ENCODE measurements around the gene RNU4-1. TPM values are rescaled to one million over a fixed set of nuclear protein-coding genes. Genes with fewer than 3 reads are reported as not detected.
"Not testable (repeated sequence)": the region's sequence is repeated elsewhere in the genome, so short reads cannot be mapped to it uniquely, and the experiment has no call there.

Gene RNU4-1
- total RNA-seq = under 0.01 TPM

- DNase-seq = peak; percentile 94
Measured at GRCh38 chr12:120292661-120293531, at the start of gene RNU4-1. Gene RNU4-1, minus strand, starts transcription at chr12:120293237.

GRCh38 chr12:120342175-120343038, 49.4 kb upstream of the RNU4-1 start:
- DNase-seq = no peak

- DNase-seq = no peak
Measured at GRCh38 chr12:120339256-120339655, 46.2 kb upstream of the RNU4-1 start.

DNA sequence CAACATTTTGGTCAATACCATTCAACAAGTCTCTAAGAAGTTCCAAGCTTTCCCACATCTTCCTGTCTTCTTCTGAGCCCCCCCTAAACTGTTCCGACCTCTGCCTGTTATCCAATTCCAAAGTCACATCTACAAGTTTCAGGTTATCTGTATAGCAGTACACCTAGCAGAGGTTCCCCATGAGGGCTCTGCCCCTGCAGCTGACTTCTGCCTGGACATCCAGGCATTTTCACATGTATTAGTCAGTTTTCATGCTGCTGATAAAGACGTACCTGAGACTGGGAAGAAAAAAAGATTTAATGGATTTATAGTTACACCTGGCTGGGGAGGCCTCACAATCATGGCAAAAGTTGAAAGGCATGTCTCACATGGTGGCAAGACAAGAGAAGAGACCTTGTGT, 44.7 kb upstream of the RNU4-1 start:
- DNase-seq = no peak

DNA sequence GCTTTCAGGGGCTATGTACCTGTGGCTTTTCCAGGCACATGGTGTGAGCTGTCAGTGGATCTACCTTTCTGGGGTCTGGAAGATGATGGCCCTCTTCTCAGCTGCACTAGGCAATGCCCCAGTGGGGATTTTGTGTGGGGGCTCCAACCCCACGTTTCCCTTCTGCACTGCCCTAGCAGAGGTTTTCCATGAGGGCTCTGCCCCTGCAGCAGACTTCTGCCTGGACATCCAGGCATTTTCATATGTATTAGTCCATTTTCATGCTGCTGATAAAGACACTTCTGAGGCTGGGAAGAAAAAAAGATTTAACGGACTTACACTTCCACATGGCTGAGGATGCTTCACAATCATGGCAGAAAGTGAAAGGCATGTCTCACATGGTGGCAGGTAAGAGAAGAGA, 43.4 kb upstream of the RNU4-1 start:
- DNase-seq = not testable (repeated sequence)

DNA sequence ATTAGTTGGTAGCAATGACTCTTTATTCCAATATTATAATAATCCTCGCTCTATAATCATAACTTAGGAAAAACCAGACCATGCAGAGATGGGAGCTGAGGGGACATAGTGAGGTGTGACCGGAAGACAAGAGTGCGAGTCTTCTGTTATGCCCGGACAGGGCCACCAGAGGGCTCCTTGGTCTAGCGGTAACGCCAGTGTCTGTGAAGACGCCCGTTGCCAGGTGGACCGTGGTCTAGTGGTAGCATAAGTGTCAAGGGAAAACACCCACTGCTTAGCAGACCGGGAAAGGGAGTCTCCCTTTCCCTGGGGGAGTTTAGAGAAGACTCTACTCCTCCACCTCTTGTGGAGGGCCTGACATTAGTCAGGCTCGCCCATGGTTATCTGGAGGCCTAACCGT, 42.4 kb upstream of the RNU4-1 start:
- not testable (repeated sequence) for DNase-seq

- no peak for DNase-seq
Measured at GRCh38 chr12:120332523-120332922, 39.5 kb upstream of the RNU4-1 start.

DNA sequence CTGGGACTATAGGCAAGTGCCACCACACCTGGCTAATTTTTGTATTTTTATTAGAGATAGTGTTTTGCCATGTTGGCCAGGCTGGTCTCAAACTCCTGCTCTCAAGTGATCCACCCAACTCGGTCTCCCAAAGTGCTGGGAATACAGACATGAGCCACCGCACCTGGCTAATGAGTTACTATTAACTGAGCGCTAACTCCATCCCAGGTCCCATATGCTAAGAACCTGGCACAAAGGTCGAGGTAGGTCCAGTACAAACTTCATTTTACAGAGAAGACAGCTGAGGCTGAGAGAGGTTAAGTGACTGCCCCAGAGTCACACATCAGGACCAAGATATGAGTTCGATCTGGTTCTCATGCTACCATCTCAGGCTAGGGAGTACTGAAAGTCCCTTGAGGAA, 39.0 kb upstream of the RNU4-1 start:
- no peak for DNase-seq

- no peak for DNase-seq
Measured at GRCh38 chr12:120331390-120331789, 38.4 kb upstream of the RNU4-1 start.

DNA sequence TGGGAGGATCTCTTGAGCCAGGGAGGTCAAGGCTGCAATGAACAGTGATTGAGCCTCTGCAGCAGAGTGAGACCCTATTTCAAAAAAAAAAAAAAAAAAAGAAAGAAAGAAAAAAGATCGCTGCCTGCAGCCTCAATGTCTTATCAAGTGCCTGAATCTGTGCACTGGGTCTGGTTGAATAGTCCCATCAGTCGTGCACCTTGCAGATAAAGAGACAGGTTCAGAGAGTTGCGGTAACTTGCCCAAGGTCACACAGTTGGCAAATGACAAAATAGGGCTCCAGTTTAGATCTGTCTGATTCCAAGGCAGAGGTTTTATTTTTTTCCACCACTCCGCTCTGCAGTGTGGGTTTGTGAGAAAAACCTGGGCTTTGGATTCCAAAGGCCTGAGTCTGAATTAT, 35.2 kb upstream of the RNU4-1 start:
- DNase-seq = no peak

DNA sequence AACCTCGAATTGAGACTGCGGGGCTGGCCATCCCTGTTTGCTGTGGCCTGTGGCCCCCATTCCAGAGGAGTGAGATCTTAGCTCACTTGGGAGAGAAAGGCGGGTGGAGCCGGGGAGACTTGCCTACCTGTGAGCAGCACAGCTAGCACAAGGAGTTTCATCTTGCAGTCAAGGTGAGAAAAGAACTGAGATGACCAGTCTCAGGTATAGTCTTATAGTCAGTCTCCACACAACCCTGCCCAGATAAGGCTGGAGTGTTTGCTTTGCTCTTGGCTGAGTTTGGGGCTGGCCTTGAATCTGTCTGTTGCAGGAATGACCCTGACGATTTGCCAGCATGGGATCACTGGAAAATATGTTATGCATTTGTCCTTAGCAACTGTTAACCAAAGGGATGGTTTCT, 34.6 kb upstream of the RNU4-1 start, which contains the start of gene PLA2G1B:
Gene PLA2G1B (minus strand): TSS at position 187 of the 400 bp plus-strand sequence. CDS start 26 bp downstream, at position 161.
- DNase-seq = no peak

DNA sequence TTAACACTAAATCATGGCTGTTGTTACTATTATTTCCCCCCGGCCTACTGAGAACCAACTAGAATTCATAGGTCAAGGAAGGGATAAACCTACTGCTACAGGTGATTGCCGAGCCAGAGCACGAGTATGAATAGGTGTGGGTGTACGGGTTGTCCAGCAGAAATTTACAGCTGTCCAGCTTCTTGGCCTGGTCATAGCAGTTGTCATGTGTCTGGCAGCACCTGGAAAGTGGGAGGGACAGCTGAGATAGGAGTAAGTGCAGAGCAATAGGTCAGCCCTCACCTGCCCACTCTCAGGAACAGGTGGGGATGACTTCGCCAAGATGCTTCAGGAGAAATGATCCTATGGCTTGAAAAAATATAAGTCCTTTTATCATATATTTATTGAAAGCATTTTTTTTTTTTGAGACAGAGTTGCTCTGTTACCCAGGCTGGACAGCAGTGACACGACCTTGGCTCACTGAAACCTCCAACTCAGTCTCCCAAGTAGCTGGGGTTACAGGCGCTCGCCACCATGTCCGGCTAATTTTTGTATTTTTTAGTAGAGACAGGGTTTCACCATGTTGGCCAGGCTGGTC, 31.9 kb upstream of the RNU4-1 start:
- DNase-seq = no peak

- no peak for DNase-seq
Measured at GRCh38 chr12:120323772-120324171, 30.7 kb upstream of the RNU4-1 start.

DNA sequence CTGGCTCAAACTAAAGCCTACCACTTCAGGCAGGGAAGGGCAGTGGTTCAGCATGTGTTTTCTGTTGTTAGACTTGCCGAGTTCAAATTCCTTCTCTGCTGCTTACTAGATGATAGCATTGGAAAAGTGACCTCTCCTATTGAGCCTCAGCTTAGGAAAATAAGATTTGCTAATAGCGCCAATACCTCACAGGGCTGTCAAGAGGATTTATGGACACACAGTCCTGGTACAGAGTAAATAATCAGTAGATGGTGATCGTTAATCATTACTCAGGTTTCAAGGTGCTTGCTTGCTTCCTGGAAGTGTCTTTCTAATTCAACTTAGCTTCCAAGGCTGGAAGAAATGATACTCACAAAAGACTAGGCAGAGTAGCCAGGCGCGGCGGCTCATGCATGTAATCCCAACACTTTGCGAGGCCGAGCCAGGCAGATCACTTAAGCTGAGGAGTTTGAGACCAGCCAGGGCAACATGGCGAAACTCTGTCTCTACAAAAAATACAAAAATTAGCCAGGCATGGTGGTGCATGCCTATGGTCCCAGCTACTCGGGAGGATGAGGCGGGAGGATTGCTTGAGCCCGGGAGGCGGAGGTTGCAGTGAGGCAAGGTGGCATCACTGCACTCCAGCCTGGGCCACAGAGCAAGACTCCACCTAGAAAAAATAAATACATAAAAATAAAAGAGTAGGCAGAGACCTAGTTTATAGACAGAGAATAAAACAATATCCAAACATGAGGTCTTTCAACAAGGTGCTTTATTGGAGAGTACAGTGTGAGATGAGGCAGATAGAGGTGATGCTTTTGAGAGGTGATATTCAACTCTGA, 28.6 kb upstream of the RNU4-1 start:
- no peak for DNase-seq

- DNase-seq = peak; percentile 98
Measured at GRCh38 chr12:120317224-120318105, 24.4 kb upstream of the RNU4-1 start.

DNA sequence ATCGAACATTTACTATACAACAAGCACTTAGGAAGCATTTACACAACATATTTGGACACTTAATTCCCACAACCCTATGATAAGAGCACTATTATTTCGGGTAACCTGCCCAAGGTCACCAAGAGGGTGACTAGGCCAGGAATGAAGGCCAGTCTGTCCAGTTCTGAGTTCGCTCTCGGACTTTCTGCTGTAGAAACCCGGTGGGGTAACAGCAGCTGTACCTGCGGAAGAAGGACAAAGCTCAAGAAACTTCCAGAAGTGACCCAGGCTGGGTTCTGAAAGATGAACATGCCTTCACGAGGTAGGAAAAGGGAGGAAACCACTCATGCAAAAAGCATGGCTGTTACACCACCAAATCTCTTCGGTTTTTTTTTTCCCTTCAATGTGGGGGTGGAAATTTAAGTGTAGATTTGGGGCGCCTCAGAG, 23.8 kb upstream of the RNU4-1 start:
- no peak for DNase-seq

GRCh38 chr12:120314220-120314619, 21.2 kb upstream of the RNU4-1 start:
- no peak for DNase-seq

- peak; percentile 95 for DNase-seq
Measured at GRCh38 chr12:120301962-120302815, 9.2 kb upstream of the RNU4-1 start, which contains the start of gene SIRT4. Gene SIRT4, plus strand, starts transcription at chr12:120302321. Its CDS starts 1,241 bp downstream, at chr12:120303562.

DNA sequence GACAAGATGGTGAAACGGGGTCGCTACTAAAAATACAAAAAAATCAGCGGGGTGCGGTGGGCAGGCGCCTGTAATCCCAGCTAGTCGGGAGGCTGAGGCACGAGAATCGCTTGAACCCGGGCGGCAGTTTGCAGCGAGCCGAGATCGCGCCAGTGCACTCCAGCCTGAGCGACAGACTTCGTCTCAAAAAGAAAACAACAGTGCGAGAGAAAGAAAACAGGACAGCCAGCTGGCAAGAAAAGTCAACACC, 701 bp downstream of the RNU4-1 start:
- no peak for DNase-seq
